PC-3 (cell line): Measurements from ENCODE around the gene MBNL1. TPM values are rescaled to one million over a fixed set of nuclear protein-coding genes. Genes with fewer than 3 reads are reported as not detected.

ENCODE experiments used
- ATAC-seq: fragments of 200-7000 bp; cut with Tn5 transposase; 2 replicates; pipeline ENCODE4 v1.9.1; 2020; ENCODE audit warnings: mild to moderate bottlenecking, moderate library complexity
- BruUV-seq: library from RNA; stranded (reverse); fragments of 400-500 nt; replicated peaks from 2 replicates; lab custom pipeline; 2021; lab: Mats Ljungman, UMichigan
- CTCF ChIA-PET: fragments of 300-600 bp; sonication (Branson Sonifier 250); formaldehyde crosslinking; loops from one replicate; lab custom pipeline; 2022; ENCODE audit warnings: antibody characterized with exemption; lab: Charles Lee
- POLR2A ChIA-PET: fragments of 300-600 bp; sonication (Branson Sonifier 250); formaldehyde crosslinking; loops from one replicate; lab custom pipeline; 2022; ENCODE audit warnings: antibody characterized with exemption; ENCODE audit not compliant: unreplicated experiment; lab: Charles Lee
- DNase-seq: peaks from one replicate; pipeline ENCODE4 v3.0.0-alpha.2; 2015
- H2AFZ ChIP-seq: fragments of 300-600 bp; sonication (generic); 2 replicates; pipeline ENCODE4 v1.6.0; 2016; ENCODE audit warnings: antibody characterized with exemption, low read length
- H3F3A ChIP-seq: fragments of 300-600 bp; sonication (generic); one replicate; pipeline ENCODE4 v1.6.0; 2017; ENCODE audit warnings: antibody characterized with exemption, low read length, control low read depth, mild to moderate bottlenecking; ENCODE audit not compliant: unreplicated experiment
- H3K27ac ChIP-seq: fragments of 300-600 bp; sonication (generic); 2 replicates; pipeline ENCODE4 v1.5.1; 2016; ENCODE audit warnings: mild to moderate bottlenecking, low read length
- H3K27me3 ChIP-seq: fragments of 300-600 bp; sonication (generic); 2 replicates; pipeline ENCODE4 v1.6.1; 2016; ENCODE audit warnings: low read length, mixed read lengths
- H3K36me3 ChIP-seq: fragments of 300-600 bp; sonication (generic); 2 replicates; pipeline ENCODE4 v1.6.1; 2016; ENCODE audit warnings: low read depth, mixed run types, low read length, mixed read lengths
- H3K4me1 ChIP-seq: fragments of 300-600 bp; sonication (generic); 2 replicates; pipeline ENCODE4 v1.5.1; 2016; ENCODE audit warnings: low read length; ENCODE audit not compliant: insufficient read depth
- H3K4me2 ChIP-seq: fragments of 300-600 bp; sonication (generic); 2 replicates; pipeline ENCODE4 v1.6.0; 2016; ENCODE audit warnings: low read length
- H3K4me3 ChIP-seq: fragments of 300-600 bp; sonication (generic); 2 replicates; pipeline ENCODE4 v1.5.1; 2016; ENCODE audit warnings: mild to moderate bottlenecking, low read length, mixed read lengths
- H3K79me2 ChIP-seq: fragments of 300-600 bp; sonication (generic); 2 replicates; pipeline ENCODE4 v1.6.1; 2017; ENCODE audit warnings: low read length, mixed read lengths
- H3K9ac ChIP-seq: fragments of 300-600 bp; sonication (generic); 2 replicates; pipeline ENCODE4 v1.6.0; 2016; ENCODE audit warnings: mild to moderate bottlenecking, low read length
- H3K9me2 ChIP-seq: fragments of 300-600 bp; sonication (generic); replicated peaks from 2 replicates; pipeline ENCODE4 v1.6.1; 2016; ENCODE audit warnings: mixed run types, low read length, mixed read lengths
- H3K9me3 ChIP-seq: fragments of 300-600 bp; sonication (generic); 2 replicates; pipeline ENCODE4 v1.6.1; 2016; ENCODE audit warnings: low read length, mixed read lengths
- H4K20me1 ChIP-seq: fragments of 300-600 bp; sonication (generic); 2 replicates; pipeline ENCODE4 v1.6.1; 2016; ENCODE audit warnings: low read length, mixed read lengths
- EZH2 ChIP-seq: fragments of 300-600 bp; sonication (generic); IDR thresholded peaks from one replicate; pipeline ENCODE4 v1.6.1; 2017; ENCODE audit warnings: antibody characterized with exemption, mild to moderate bottlenecking, low read length; ENCODE audit not compliant: unreplicated experiment
- EZH2phosphoT487 ChIP-seq: fragments of 300-600 bp; sonication (generic); IDR thresholded peaks from 2 replicates; pipeline ENCODE4 v1.6.1; 2018; ENCODE audit warnings: mild to moderate bottlenecking, antibody characterized with exemption, low read length, borderline replicate concordance
- intact Hi-C: fragments of 100-400 bp; cut with micrococcal nuclease; formaldehyde crosslinking; loops from 2 replicates; pipeline ENCODE4 v1.9.0; 2023
- total RNA-seq: library from RNA; depleted of rRNA; stranded (reverse); fragments of >200 nt; gene quantifications from 2 replicates; pipeline ENCODE4 v1.2.3, GENCODE V29; 2014
- TF ChIP-seq, protein P1 (sequence below): fragments of 300-600 bp; sonication (generic); conservative IDR thresholded peaks from 2 replicates; pipeline ENCODE4 v1.5.1; 2017; ENCODE audit warnings: antibody characterized with exemption, low read depth, mild to moderate bottlenecking, low read length

MBNL1 gene
- total RNA-seq, 1 experiment from 2014 or later = 161 TPM

DNA sequence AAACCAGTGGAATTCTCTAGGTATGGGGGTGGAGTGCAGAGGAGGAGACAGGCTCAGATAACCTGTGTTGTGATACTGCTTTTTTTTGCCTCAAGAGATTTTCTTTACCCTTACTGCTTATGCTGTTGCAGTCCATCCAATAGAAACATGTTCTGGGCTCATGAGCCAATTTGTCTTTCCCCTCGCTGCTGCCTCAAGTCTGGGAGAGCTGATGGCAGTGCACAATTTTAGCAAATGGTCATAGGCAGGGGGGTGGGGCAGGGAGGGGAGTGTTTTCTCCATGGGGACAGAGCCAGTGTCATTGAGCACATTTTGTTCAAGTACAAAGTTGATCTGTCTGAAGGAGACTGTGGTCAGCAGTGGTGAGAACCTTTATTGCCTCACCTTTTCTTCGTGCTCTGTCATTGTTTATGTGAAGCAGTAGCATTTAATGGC, 134.9 kb downstream of the MBNL1 start:
- Histone ChIP-seq H3K9me2 (no peaks in the 10 kb centered on the region), H3K4me1 (peaks cover 59% of the 10 kb centered on the region), H4K20me1 (0 out of 2 replicates have a peak, but pooled peaks cover 12% of the 10 kb centered on the region), H3K9me3 (no peaks in the 10 kb centered on the region), H3K4me2 (no peak overlapping the region), H2AFZ (no peak overlapping the region), H3K27me3 (no peaks in the 10 kb centered on the region), H3F3A (no peaks in the 10 kb centered on the region), H3K27ac (no peak overlapping the region), H3K4me3 (no peak overlapping the region), H3K9ac (no peak overlapping the region), H3K36me3 (no peaks in the 10 kb centered on the region), H3K79me2 (peaks cover 97% of the 10 kb centered on the region)
- ChIA-PET POLR2A (no interaction called here), CTCF (interaction anchor here (0.7 kb wide), 1 partner anchor 45 kb away, joined by 4 read pairs; no protein-coding TSS in a partner anchor)
- TF ChIP-seq EZH2 (no peak), EZH2phosphoT487 (no peak)
- TF ChIP-seq, protein P1, sequence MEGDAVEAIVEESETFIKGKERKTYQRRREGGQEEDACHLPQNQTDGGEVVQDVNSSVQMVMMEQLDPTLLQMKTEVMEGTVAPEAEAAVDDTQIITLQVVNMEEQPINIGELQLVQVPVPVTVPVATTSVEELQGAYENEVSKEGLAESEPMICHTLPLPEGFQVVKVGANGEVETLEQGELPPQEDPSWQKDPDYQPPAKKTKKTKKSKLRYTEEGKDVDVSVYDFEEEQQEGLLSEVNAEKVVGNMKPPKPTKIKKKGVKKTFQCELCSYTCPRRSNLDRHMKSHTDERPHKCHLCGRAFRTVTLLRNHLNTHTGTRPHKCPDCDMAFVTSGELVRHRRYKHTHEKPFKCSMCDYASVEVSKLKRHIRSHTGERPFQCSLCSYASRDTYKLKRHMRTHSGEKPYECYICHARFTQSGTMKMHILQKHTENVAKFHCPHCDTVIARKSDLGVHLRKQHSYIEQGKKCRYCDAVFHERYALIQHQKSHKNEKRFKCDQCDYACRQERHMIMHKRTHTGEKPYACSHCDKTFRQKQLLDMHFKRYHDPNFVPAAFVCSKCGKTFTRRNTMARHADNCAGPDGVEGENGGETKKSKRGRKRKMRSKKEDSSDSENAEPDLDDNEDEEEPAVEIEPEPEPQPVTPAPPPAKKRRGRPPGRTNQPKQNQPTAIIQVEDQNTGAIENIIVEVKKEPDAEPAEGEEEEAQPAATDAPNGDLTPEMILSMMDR = no peak
- intact Hi-C loops = loop anchor here (5.0 kb wide), 1 partner anchor 136 kb away; the partner anchor contains the start of gene MBNL1
- ATAC-seq (no peak), DNase-seq (no peak)
- BruUV-seq = no TSS peak

DNA sequence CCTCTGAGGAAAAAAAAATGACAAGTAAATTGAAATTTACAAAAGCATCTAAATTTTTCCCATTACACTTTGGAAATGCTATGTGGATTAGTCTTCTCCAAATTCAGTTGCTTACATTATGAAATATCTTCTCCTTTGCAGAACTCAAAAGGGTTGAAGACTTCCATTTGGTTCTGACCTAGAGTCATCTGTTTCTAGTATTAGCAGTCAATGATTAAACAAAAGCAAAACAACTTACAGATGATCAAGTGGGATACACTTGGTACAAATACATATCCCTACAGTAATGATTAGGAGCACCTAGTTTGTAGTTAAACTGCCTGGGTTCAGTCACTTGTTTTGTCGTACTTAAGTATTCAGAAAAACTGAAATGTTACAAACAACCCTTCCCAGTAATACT, 136.2 kb downstream of the MBNL1 start:
- Histone ChIP-seq H3K79me2 (peaks cover 96% of the 10 kb centered on the region), H3K27me3 (no peaks in the 10 kb centered on the region), H3F3A (no peaks in the 10 kb centered on the region), H3K36me3 (no peaks in the 10 kb centered on the region), H4K20me1 (0 out of 2 replicates have a peak, but pooled peaks cover 13% of the 10 kb centered on the region), H3K9ac (no peak overlapping the region), H2AFZ (no peak overlapping the region), H3K27ac (no peak overlapping the region), H3K4me3 (no peak overlapping the region), H3K9me2 (no peaks in the 10 kb centered on the region), H3K4me1 (peaks cover 45% of the 10 kb centered on the region), H3K9me3 (no peaks in the 10 kb centered on the region), H3K4me2 (no peak overlapping the region)
- DNase-seq (no peak), ATAC-seq (no peak)
- POLR2A ChIA-PET = no interaction called here
- no TSS peak for BruUV-seq
- CTCF ChIA-PET = no interaction called here
- intact Hi-C loops = loop anchor here (5.0 kb wide), 1 partner anchor 138 kb away; the partner anchor contains the start of gene MBNL1
- no peak for TF ChIP-seq EZH2
- TF ChIP-seq EZH2phosphoT487 = no peak
- TF ChIP-seq, protein P1 = no peak
